GM12892 (cell line): ENCODE measurements around the gene FASTK.

ENCODE experiments used
- DNase-seq: peaks from one replicate; pipeline ENCODE4 v3.0.0; 2011; ENCODE audit not compliant: insufficient read length
- FAIRE-seq: peaks from 2 replicates; lab custom pipeline; 2011; peaks lifted over from hg19 to GRCh38; lab: Jason Lieb, UNC
- POLR2A ChIP-seq: IDR thresholded peaks from 2 replicates; pipeline ENCODE4 v1.6.1; 2011; ENCODE audit warnings: low read depth, low read length, control low read depth
- POLR2AphosphoS5 ChIP-seq: IDR thresholded peaks from 2 replicates; pipeline ENCODE4 v1.6.1; 2011; ENCODE audit warnings: low read depth, low read length, control low read depth
- TAF1 ChIP-seq: IDR thresholded peaks from 2 replicates; pipeline ENCODE4 v1.6.1; 2011; ENCODE audit warnings: low read depth, mild to moderate bottlenecking, control low read depth, low read length, borderline replicate concordance

FASTK gene

DNA sequence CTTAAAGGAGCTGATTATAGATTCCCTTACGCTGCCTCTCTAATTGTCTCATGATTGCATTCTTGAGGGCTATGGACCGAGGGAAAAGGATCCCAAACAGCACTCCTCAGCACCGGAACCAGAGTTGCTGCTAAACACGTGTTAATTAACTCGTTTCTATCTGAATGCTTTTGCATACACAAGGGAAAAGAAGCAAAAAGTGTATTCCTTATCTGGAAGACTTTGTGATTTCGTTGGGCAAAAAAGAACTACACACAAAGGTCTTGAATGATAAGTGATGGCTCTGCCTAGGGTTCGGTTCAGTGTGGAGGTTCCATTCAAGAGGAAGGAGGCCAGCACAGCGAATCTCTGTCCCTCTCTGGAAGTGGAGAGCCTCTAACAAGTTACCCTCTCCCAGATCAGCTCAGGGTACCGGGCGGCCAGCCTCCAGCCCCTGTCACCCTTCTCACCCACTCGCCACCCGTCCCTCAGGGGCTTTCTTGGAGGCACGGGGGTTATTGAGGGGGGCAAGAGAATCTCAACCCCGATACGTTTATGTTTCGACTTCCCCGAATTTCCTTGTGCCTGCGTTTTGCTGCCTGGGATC is 21.7 kb downstream of the FASTK start:
- TF ChIP-seq POLR2A (no peak), TAF1 (no peak), POLR2AphosphoS5 (no peak)
- FAIRE-seq (peak; percentile 27), DNase-seq (no peak)

DNA sequence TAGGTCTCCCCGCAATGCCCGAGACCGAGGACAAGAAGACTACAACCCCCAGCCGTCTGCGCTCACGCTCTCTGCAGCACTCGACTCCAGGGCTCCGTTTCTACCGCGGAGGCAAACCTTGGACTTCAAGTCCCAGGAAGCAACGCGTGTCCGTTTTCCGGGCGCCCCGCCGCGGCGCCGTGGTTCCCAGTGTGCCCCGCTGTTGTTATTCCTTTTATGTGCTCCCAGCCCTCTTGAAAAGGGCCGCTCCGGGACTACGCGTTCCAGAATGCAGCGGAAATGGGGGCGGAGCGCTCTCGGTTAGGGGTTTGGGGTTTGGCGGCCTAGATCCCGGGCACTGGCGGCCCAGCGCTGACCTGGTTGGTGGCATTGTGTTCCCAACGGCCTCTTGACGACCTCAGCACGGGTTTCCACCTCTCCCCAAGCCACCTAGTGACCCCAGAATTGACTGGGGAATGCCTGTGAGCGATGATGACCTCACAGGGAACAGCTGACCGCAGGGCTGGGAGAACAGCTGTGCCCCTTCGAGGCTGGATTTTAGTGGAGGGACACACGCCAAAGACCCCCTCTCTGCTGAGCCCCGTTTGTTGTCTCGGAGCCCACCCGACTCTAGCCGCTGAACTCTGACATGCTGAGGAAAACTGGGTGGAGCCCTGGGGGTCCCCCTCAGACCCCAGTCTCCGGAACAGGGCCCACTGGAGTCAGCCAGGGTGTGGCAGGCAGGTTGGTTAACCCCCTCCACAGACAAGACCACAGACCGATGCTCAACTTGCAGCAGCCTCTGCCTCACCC is 22.4 kb downstream of the FASTK start:
- DNase-seq (peak; percentile 99), FAIRE-seq (peak; percentile 95)
- TF ChIP-seq POLR2A: peak; percentile 41; the same call in 1 of the 2 replicates
- no peak for TF ChIP-seq POLR2AphosphoS5

DNA sequence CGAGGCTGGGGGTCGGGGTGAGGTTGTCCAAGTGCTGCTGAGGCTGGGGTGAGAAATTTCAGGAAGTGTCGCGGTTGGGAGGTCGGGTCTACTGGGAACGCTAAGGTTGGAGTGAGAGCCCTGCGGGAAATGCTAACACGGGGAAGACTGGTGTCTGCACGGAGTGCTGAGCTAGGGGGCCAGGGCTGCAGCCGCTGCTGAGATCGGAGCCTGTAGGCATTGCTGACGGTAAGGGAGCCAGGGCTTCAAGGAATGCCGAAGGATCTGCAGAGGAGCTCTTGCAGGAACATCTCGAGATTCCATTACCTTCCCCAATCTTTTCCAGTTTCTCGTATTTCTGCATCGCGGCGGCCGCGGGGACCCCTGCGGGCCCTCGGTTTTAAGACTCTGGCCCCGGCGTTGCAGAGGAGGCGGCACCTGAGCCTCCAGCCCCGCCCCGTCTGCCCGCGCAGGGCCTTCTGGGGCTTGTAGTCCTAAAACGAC is 23.1 kb downstream of the FASTK start, which contains the start of gene CDK5:
TSS of gene CDK5 (minus strand) at position 392 of the 483 bp plus-strand sequence. CDS start at position 343, 49 bp downstream.
- TF ChIP-seq POLR2A (no peak), POLR2AphosphoS5 (no peak), TAF1 (no peak)
- FAIRE-seq: no peak
- no peak for DNase-seq

- DNase-seq: no peak
- no peak for TF ChIP-seq TAF1
- no peak for TF ChIP-seq POLR2A
- TF ChIP-seq POLR2AphosphoS5: no peak
- FAIRE-seq: no peak
Measured at GRCh38 chr7:151056666-151057505, 23.7 kb downstream of the FASTK start.

- FAIRE-seq (no peak), DNase-seq (no peak)
- no peak for TF ChIP-seq POLR2AphosphoS5
- TF ChIP-seq TAF1: no peak
- TF ChIP-seq POLR2A: no peak
Measured at GRCh38 chr7:151056283-151056665, 24.3 kb downstream of the FASTK start.

GRCh38 chr7:151053751-151054150 is 26.9 kb downstream of the FASTK start:
- DNase-seq (no peak), FAIRE-seq (no peak)
- TF ChIP-seq POLR2A (no peak), TAF1 (no peak), POLR2AphosphoS5 (no peak)

DNA sequence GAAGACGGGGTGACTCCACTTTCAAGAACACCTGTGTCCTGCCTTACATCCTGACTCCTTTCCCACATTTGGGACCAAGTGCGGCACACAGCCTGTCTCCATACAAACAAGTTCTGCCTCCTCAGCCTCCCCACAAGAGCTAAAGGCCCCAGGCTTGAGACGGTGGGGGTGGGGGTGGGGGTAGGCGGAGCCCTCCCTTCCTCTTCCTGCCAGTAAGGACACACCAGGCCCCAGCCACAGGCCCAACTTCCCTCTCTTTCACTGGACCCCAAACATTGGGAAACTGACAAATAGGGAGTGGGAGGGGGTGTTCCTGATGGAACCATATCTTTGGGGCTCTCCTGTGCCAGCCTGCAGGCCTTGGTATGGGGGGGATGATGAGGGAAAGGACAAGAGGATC is 27.5 kb downstream of the FASTK start:
- FAIRE-seq (no peak), DNase-seq (no peak)
- TF ChIP-seq POLR2AphosphoS5 (no peak), TAF1 (no peak), POLR2A (no peak)

- no peak for TF ChIP-seq POLR2A
- TF ChIP-seq TAF1: no peak
- TF ChIP-seq POLR2AphosphoS5: no peak
- FAIRE-seq (no peak), DNase-seq (no peak)
Measured at GRCh38 chr7:151051108-151051507, 29.5 kb downstream of the FASTK start.

GRCh38 chr7:151048911-151049463 is 31.6 kb downstream of the FASTK start:
- no peak for TF ChIP-seq TAF1
- TF ChIP-seq POLR2AphosphoS5: no peak
- no peak for TF ChIP-seq POLR2A
- DNase-seq (no peak), FAIRE-seq (no peak)

DNA sequence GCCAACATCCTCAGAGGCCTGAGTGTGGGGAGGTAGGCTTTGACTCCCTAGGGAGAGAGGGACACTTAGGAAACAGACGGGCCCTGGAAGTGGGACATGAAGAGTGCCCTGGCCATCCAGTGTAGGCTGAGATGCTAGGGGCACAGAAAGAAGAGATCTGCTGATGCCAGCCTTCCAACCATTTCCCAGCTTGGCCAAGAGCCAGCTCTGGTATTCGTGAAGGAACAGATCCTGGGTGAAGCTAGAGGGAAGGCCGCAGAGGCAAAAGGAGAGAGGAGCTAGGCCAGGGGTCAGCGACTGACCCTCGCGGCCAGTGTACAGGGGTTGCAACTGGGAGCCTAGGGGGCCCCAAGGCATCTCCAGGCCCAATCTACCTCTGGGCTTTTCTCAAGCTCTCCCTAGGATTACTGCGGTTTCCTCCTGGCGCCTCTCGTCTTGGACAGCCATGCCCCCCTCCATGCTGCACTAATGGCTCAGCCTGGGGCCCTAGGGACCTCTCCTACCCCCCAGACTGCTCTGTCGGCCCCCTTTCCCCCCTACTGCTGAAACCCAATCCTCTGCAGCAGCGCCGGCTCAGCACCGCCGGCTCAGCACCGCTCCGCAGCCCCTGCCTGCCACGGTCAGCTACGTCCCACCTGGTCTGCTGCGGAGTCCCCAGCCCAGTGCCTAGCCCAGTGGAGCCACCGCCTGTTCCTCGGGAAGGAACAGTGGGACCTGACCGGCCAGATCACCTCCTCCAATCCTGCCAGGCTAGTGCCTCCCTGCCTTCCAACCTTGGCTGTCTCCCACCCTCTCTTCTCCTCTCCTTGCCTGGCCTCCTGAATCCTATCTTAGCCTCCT is 32.4 kb downstream of the FASTK start, which contains the start of gene ASIC3:
TSS of gene ASIC3 (plus strand) at position 556 of the 840 bp plus-strand sequence. CDS start 355 bp downstream, outside the sequence.
- DNase-seq: no peak
- TF ChIP-seq POLR2AphosphoS5 (no peak), POLR2A (no peak), TAF1 (no peak)
- FAIRE-seq: no peak
